Transverse colon (tissue), 4 donors: Measurements from ENCODE around the gene EFCAB7.

Experiments
- EP300 ChIP-seq: sonication (generic); formaldehyde crosslinking; IDR thresholded peaks from one replicate; pipeline ENCODE4 v1.6.1; 2017; ENCODE audit warnings: antibody characterized with exemption, low read depth
- POLR2A ChIP-seq: fragments of 450-650 bp; IDR thresholded peaks from one replicate; pipeline ENCODE4 v1.6.1; 2016; ENCODE audit warnings: antibody characterized with exemption, mild to moderate bottlenecking, moderate library complexity
- POLR2AphosphoS5 ChIP-seq, 3 donors: sonication (generic); formaldehyde crosslinking; IDR thresholded peaks; one replicate each; pipeline ENCODE4 v1.6.1; 2016; ENCODE audit warnings: antibody characterized with exemption in 3 of 3
- TF ChIP-seq, protein P1 (sequence below), 5 experiments: fragments of 200-600 bp in 3 of 5; fragments of 450-650 bp in 2 of 5; sonication (generic) in 3 of 5; IDR thresholded peaks; 1 replicate in 2 of 5; 2 replicates in 3 of 5; pipeline ENCODE4 v1.5.1; 2016 to 2017; ENCODE audit warnings: antibody characterized with exemption in 5 of 5, inconsistent platforms in 3 of 5, mild to moderate bottlenecking in 2 of 5, moderate library complexity in 1 of 5

DNA sequence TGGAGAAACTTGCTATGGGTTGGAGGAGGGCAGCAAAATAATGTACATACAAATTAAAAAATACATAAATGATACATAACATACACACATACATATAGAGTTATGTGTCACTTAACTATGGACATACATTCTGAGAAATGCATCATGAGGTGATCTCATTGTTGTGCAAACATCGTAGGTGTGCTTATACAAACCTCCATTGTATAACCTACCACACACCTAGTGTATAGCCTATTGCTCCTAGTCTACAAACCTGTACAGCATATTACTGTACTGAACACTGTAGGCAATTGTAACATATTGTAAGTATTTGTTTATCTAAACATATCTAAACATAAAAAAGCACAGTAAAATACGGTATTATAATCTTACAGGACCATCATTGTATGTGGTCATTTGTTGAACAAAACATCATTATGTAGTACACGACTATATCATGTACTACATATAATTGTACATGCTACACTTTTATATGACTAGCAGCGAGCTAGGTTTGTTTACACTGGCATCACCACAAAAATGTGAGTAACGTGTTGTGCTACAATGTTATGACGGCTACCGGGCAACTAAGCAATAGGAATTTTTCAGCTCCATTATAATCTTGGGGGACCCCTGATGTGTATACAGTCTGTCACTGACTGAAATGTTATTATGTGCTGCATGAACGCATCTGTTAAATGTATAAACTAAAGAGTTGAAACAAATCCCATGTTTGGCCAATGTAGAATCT is 35.8 kb upstream of the EFCAB7 start:
- TF ChIP-seq, protein P1, sequence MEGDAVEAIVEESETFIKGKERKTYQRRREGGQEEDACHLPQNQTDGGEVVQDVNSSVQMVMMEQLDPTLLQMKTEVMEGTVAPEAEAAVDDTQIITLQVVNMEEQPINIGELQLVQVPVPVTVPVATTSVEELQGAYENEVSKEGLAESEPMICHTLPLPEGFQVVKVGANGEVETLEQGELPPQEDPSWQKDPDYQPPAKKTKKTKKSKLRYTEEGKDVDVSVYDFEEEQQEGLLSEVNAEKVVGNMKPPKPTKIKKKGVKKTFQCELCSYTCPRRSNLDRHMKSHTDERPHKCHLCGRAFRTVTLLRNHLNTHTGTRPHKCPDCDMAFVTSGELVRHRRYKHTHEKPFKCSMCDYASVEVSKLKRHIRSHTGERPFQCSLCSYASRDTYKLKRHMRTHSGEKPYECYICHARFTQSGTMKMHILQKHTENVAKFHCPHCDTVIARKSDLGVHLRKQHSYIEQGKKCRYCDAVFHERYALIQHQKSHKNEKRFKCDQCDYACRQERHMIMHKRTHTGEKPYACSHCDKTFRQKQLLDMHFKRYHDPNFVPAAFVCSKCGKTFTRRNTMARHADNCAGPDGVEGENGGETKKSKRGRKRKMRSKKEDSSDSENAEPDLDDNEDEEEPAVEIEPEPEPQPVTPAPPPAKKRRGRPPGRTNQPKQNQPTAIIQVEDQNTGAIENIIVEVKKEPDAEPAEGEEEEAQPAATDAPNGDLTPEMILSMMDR (IDR thresholded peaks at IDR 0.05): no peak
- no peak for TF ChIP-seq POLR2A
- TF ChIP-seq EP300: no peak
- TF ChIP-seq POLR2AphosphoS5 (IDR thresholded peaks at IDR 0.05): peak in 1 of 3 donors; percentile 25
